Activated CD4-positive, alpha-beta T cell treated with anti-CD3 and anti-CD28 coated beads, Interleukin-2, amount 10 ng/mL, durations not matched to agents 24 days and 14 days (primary cell): Measurements from ENCODE around the gene ZDHHC16. TPM values are rescaled to one million over a fixed set of nuclear protein-coding genes. Genes with fewer than 3 reads are reported as not detected.
A peak's percentile ranks its signal among the peaks of the same experiment; 100 is the strongest.
"Not testable (repeated sequence)": the region's sequence is repeated elsewhere in the genome, so short reads cannot be mapped to it uniquely, and the experiment has no call there.

Experiments used
- DNase-seq: peaks from one replicate; pipeline ENCODE4 v3.0.0; 2022
- H3K27ac Mint-ChIP-seq: one replicate; pipeline ENCODE4 v1.8.0; 2022; ENCODE audit warnings: mild to moderate bottlenecking, mixed read lengths
- H3K27me3 Mint-ChIP-seq: one replicate; pipeline ENCODE4 v1.8.0; 2022; ENCODE audit warnings: mixed read lengths
- H3K36me3 Mint-ChIP-seq: one replicate; pipeline ENCODE4 v1.8.0; 2022; ENCODE audit warnings: low read depth, mild to moderate bottlenecking, mixed read lengths
- H3K4me1 Mint-ChIP-seq: one replicate; pipeline ENCODE4 v1.8.0; 2021; ENCODE audit warnings: mixed read lengths
- H3K4me3 Mint-ChIP-seq: one replicate; pipeline ENCODE4 v1.8.0; 2022; ENCODE audit warnings: mild to moderate bottlenecking, moderate library complexity, mixed read lengths
- H3K9me3 Mint-ChIP-seq: one replicate; pipeline ENCODE4 v1.8.0; 2021; ENCODE audit warnings: mixed read lengths
- intact Hi-C: fragments of 100-400 bp; cut with micrococcal nuclease; formaldehyde crosslinking; loops from one replicate; pipeline ENCODE4 v1.15.1; 2023
- total RNA-seq: library from RNA; stranded (reverse); gene quantifications from 2 replicates; pipeline ENCODE4 v1.2.3, GENCODE V29; 2022

The ZDHHC16 gene
- total RNA-seq, 1 donor from 2014 or later, result 42.9 TPM

GRCh38 chr10:97416565-97416964, 29.4 kb upstream of the ZDHHC16 start:
- Mint-ChIP-seq H3K4me1 (peaks cover 60% of the 10 kb centered on the region), H3K27ac (peak overlapping the region; percentile 79), H3K4me3 (peak overlapping the region; percentile 33), H3K9me3 (no peaks in the 10 kb centered on the region), H3K27me3 (no peaks in the 10 kb centered on the region), H3K36me3 (peaks cover 4% of the 10 kb centered on the region)
- peak; percentile 65 for DNase-seq
- intact Hi-C loops, result no loop called here

- intact Hi-C loops, result loop anchor here (1.0 to 10.0 kb wide), 3 partner anchors 10 to 589 kb away; partner anchors contain the start of genes LCOR and ZFYVE27
- DNase-seq, H3K27me3 Mint-ChIP-seq, H3K9me3 Mint-ChIP-seq: not testable (repeated sequence)
- peaks cover 32% of the 10 kb centered on the region for H3K36me3 Mint-ChIP-seq
- H3K4me3 Mint-ChIP-seq, result peak overlapping the region; percentile 75
- H3K27ac Mint-ChIP-seq, result peak overlapping the region; percentile 97
- peaks cover 42% of the 10 kb centered on the region for H3K4me1 Mint-ChIP-seq
Measured at GRCh38 chr10:97423757-97424098, 22.2 kb upstream of the ZDHHC16 start.

GRCh38 chr10:97425964-97426775, 19.8 kb upstream of the ZDHHC16 start, which contains the start of gene PGAM1:
Gene PGAM1, plus strand, starts transcription at chr10:97426191. Its CDS starts 117 bp downstream, at chr10:97426308.
- DNase-seq, result peak; percentile 99
- Mint-ChIP-seq H3K4me3 (peak within 1 kb of the TSS; percentile 94), H3K27ac (peak within 1 kb of the TSS; percentile 97), H3K9me3 (no peaks in the 10 kb centered on the region), H3K36me3 (peaks cover 50% of the 10 kb centered on the region), H3K4me1 (peaks cover 46% of the 10 kb centered on the region), H3K27me3 (peaks cover 2% of the 10 kb centered on the region)
- intact Hi-C loops, result loop anchor here (5.0 to 10.0 kb wide), 3 partner anchors 216 to 591 kb away; partner anchors contain the start of genes LCOR, PI4K2A and ZFYVE27

GRCh38 chr10:97426776-97427570, 19.0 kb upstream of the ZDHHC16 start:
- peaks cover 56% of the 10 kb centered on the region for H3K36me3 Mint-ChIP-seq
- no peaks in the 10 kb centered on the region for H3K9me3 Mint-ChIP-seq
- peak; percentile 75 for DNase-seq
- H3K27me3 Mint-ChIP-seq, result peaks cover 2% of the 10 kb centered on the region
- peak overlapping the region; percentile 96 for H3K27ac Mint-ChIP-seq
- H3K4me1 Mint-ChIP-seq, result peaks cover 43% of the 10 kb centered on the region
- intact Hi-C loops, result loop anchor here (5.0 to 10.0 kb wide), 3 partner anchors 215 to 592 kb away; partner anchors contain the start of genes LCOR, PI4K2A and ZFYVE27
- peak overlapping the region; percentile 94 for H3K4me3 Mint-ChIP-seq

GRCh38 chr10:97427571-97428179, 18.3 kb upstream of the ZDHHC16 start:
- peak overlapping the region; percentile 96 for H3K27ac Mint-ChIP-seq
- intact Hi-C loops, result loop anchor here (1.0 to 10.0 kb wide), 7 partner anchors 17 to 593 kb away; partner anchors contain the start of genes LCOR, MMS19, PI4K2A and RRP12
- H3K36me3 Mint-ChIP-seq, result peaks cover 59% of the 10 kb centered on the region
- H3K27me3 Mint-ChIP-seq, result peaks cover 2% of the 10 kb centered on the region
- H3K9me3 Mint-ChIP-seq, result no peaks in the 10 kb centered on the region
- H3K4me1 Mint-ChIP-seq, result peaks cover 43% of the 10 kb centered on the region
- DNase-seq, result peak; percentile 76
- peak overlapping the region; percentile 94 for H3K4me3 Mint-ChIP-seq

- no peaks in the 10 kb centered on the region for H3K9me3 Mint-ChIP-seq
- H3K36me3 Mint-ChIP-seq, result peaks cover 64% of the 10 kb centered on the region
- peaks cover 2% of the 10 kb centered on the region for H3K27me3 Mint-ChIP-seq
- H3K4me1 Mint-ChIP-seq, result peaks cover 35% of the 10 kb centered on the region
- intact Hi-C loops, result loop anchor here (1.0 to 10.0 kb wide), 7 partner anchors 16 to 594 kb away; partner anchors contain the start of genes LCOR, MMS19, PI4K2A and RRP12
- DNase-seq, result peak; percentile 77
- peak overlapping the region; percentile 91 for H3K4me3 Mint-ChIP-seq
- peak overlapping the region; percentile 94 for H3K27ac Mint-ChIP-seq
Measured at GRCh38 chr10:97428572-97428981, 17.4 kb upstream of the ZDHHC16 start.

GRCh38 chr10:97434055-97434454, 11.9 kb upstream of the ZDHHC16 start:
- intact Hi-C loops, result no loop called here
- DNase-seq, result no peak
- H3K36me3 Mint-ChIP-seq, result peaks cover 60% of the 10 kb centered on the region
- no peaks in the 10 kb centered on the region for H3K27me3 Mint-ChIP-seq
- peaks cover 11% of the 10 kb centered on the region for H3K4me1 Mint-ChIP-seq
- H3K27ac Mint-ChIP-seq, result peak overlapping the region; percentile 69
- H3K4me3 Mint-ChIP-seq, result no peak overlapping the region
- no peaks in the 10 kb centered on the region for H3K9me3 Mint-ChIP-seq

- no peak for DNase-seq
- intact Hi-C loops, result no loop called here
- no peak overlapping the region for H3K4me3 Mint-ChIP-seq
- H3K27ac Mint-ChIP-seq, result peak overlapping the region; percentile 69
- no peaks in the 10 kb centered on the region for H3K27me3 Mint-ChIP-seq
- no peaks in the 10 kb centered on the region for H3K9me3 Mint-ChIP-seq
- peaks cover 58% of the 10 kb centered on the region for H3K36me3 Mint-ChIP-seq
- H3K4me1 Mint-ChIP-seq, result peaks cover 7% of the 10 kb centered on the region
Measured at GRCh38 chr10:97434557-97434956, 11.4 kb upstream of the ZDHHC16 start.

- H3K27ac Mint-ChIP-seq, result no peak overlapping the region
- H3K4me3 Mint-ChIP-seq, result no peak overlapping the region
- no peak for DNase-seq
- H3K36me3 Mint-ChIP-seq, result peaks cover 55% of the 10 kb centered on the region
- intact Hi-C loops, result loop anchor here (1.0 kb wide), 1 partner anchor 10 kb away; no protein-coding TSS in a partner anchor
- peaks cover 5% of the 10 kb centered on the region for H3K4me1 Mint-ChIP-seq
- no peaks in the 10 kb centered on the region for H3K9me3 Mint-ChIP-seq
- no peaks in the 10 kb centered on the region for H3K27me3 Mint-ChIP-seq
Measured at GRCh38 chr10:97435211-97435610, 10.8 kb upstream of the ZDHHC16 start.

GRCh38 chr10:97442277-97442676, 3.7 kb upstream of the ZDHHC16 start:
- no peak overlapping the region for H3K4me3 Mint-ChIP-seq
- no peaks in the 10 kb centered on the region for H3K27me3 Mint-ChIP-seq
- no peak overlapping the region for H3K27ac Mint-ChIP-seq
- peaks cover 35% of the 10 kb centered on the region for H3K36me3 Mint-ChIP-seq
- no peak for DNase-seq
- no peaks in the 10 kb centered on the region for H3K9me3 Mint-ChIP-seq
- intact Hi-C loops, result no loop called here
- H3K4me1 Mint-ChIP-seq, result peaks cover 25% of the 10 kb centered on the region

GRCh38 chr10:97444212-97444611, 1.8 kb upstream of the ZDHHC16 start:
- Mint-ChIP-seq H3K4me3 (peak overlapping the region; percentile 95), H3K4me1 (peaks cover 38% of the 10 kb centered on the region), H3K27me3 (no peaks in the 10 kb centered on the region), H3K9me3 (no peaks in the 10 kb centered on the region), H3K36me3 (peaks cover 33% of the 10 kb centered on the region), H3K27ac (peak overlapping the region; percentile 70)
- DNase-seq, result no peak
- intact Hi-C loops, result loop anchor here (1.0 kb wide), 1 partner anchor 16 kb away; no protein-coding TSS in a partner anchor

- H3K36me3 Mint-ChIP-seq, result peaks cover 31% of the 10 kb centered on the region
- H3K27me3 Mint-ChIP-seq, result no peaks in the 10 kb centered on the region
- no peaks in the 10 kb centered on the region for H3K9me3 Mint-ChIP-seq
- intact Hi-C loops, result loop anchor here (1.0 kb wide), 1 partner anchor 10 kb away; no protein-coding TSS in a partner anchor
- peaks cover 41% of the 10 kb centered on the region for H3K4me1 Mint-ChIP-seq
- peak overlapping the region; percentile 70 for H3K27ac Mint-ChIP-seq
- no peak for DNase-seq
- H3K4me3 Mint-ChIP-seq, result peak overlapping the region; percentile 95
Measured at GRCh38 chr10:97445357-97445721, 636 bp upstream of the ZDHHC16 start.

GRCh38 chr10:97450828-97451227, 4.9 kb downstream of the ZDHHC16 start:
- Mint-ChIP-seq H3K4me1 (peaks cover 51% of the 10 kb centered on the region), H3K9me3 (no peaks in the 10 kb centered on the region), H3K27ac (peak overlapping the region; percentile 29), H3K27me3 (no peaks in the 10 kb centered on the region), H3K36me3 (peaks cover 43% of the 10 kb centered on the region), H3K4me3 (no peak overlapping the region)
- intact Hi-C loops, result no loop called here
- DNase-seq, result no peak
